ENCODE data around the gene MAOA.
"Not testable (repeated sequence)": the region's sequence is repeated elsewhere in the genome, so short reads cannot be mapped to it uniquely, and the experiment has no call there.

MAOA gene

GRCh38 chrX:43718956-43719355 lies 62.9 kb downstream of the MAOA start:
- TF ChIP-seq MAX (IDR thresholded peaks at IDR 0.05; ENCODE audit: low read depth, low read length) (no peak), POLR2A (IDR thresholded peaks at IDR 0.05; ENCODE audit: extremely low read depth, insufficient read length) (no peak), MYC (IDR thresholded peaks at IDR 0.05; ENCODE audit: low read depth, low read length) (no peak), CTCF (IDR thresholded peaks at IDR 0.05; ENCODE audit: low read depth, low read length) (no peak)
- no peak for DNase-seq (ENCODE audit: low read depth)
- H3K4me3 ChIP-seq (ENCODE audit: low read depth, low read length) = no peak overlapping the region

DNA sequence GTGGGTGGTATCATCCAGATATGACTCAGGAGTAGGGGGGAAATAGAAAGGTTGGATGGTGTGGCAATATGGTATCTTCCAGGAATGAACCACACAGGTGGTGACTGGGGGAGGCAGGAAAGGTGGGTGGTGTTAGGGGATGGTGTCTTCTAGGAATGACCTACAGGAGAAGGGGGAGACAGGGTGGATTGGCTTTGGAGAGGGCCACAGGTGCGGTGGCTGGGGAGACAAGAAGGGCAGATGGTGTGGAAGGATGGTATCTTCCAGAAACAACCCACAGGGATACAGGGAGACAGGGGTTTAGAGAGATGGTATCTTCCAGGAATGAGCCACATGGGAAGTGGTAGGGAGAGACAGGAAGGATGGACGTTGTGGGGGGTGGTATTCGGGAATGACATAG lies 64.0 kb downstream of the MAOA start:
- TF ChIP-seq CTCF (IDR thresholded peaks at IDR 0.05; ENCODE audit: low read depth, low read length) (no peak), MYC (IDR thresholded peaks at IDR 0.05; ENCODE audit: low read depth, low read length) (no peak), POLR2A (IDR thresholded peaks at IDR 0.05; ENCODE audit: extremely low read depth, insufficient read length) (no peak), MAX (IDR thresholded peaks at IDR 0.05; ENCODE audit: low read depth, low read length) (no peak)
- no peak for DNase-seq (ENCODE audit: low read depth)
- no peak overlapping the region for H3K4me3 ChIP-seq (ENCODE audit: low read depth, low read length)

DNA sequence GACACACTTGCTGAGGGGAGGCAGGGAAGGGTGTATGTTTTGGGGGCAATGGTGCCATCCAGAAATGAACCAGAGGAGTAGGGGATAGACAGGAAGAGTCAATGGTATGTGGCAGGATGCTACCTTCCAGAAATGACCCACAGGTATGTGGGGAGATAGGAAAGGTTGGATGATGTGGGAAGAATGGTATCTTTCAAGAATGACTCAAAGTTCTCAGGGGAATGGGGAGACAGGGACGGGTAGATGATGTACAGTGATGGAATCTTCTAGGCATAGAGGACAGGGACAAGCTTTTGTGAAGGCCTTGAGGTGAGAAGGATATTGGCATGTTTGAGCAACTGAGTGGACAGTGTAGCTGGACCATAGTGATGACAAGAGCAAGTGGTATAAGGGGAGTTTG lies 64.9 kb downstream of the MAOA start:
- H3K4me3 ChIP-seq (ENCODE audit: low read depth, low read length) = no peak overlapping the region
- no peak for DNase-seq (ENCODE audit: low read depth)
- no peak for TF ChIP-seq MAX (IDR thresholded peaks at IDR 0.05; ENCODE audit: low read depth, low read length)
- TF ChIP-seq CTCF (IDR thresholded peaks at IDR 0.05; ENCODE audit: low read depth, low read length) = no peak
- no peak for TF ChIP-seq MYC (IDR thresholded peaks at IDR 0.05; ENCODE audit: low read depth, low read length)
- TF ChIP-seq POLR2A (IDR thresholded peaks at IDR 0.05; ENCODE audit: extremely low read depth, insufficient read length) = no peak

DNA sequence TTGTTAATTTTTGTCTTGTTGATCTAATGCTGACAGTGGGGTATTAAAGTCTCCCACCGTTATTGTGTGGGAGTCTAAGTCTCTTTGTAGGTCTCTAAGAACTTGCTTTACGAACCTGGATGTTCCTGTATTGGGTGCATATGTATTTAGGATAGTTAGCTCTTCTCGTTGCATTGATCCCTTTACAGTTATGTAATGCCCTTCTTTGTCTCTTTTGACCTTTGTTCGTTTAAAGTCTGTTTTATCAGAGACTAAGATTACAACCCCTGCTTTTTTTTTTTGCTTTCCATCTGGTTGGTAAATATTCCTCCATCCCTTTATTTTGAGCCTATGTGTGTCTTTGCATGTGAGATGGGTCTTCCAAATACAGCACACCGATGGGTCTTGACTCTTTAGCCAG lies 69.1 kb downstream of the MAOA start:
- H3K4me3 ChIP-seq (ENCODE audit: low read depth, low read length); DNase-seq (ENCODE audit: low read depth): not testable (repeated sequence)

- not testable (repeated sequence) for H3K4me3 ChIP-seq (ENCODE audit: low read depth, low read length); DNase-seq (ENCODE audit: low read depth)
Measured at GRCh38 chrX:43727254-43727653, 71.2 kb downstream of the MAOA start.

DNA sequence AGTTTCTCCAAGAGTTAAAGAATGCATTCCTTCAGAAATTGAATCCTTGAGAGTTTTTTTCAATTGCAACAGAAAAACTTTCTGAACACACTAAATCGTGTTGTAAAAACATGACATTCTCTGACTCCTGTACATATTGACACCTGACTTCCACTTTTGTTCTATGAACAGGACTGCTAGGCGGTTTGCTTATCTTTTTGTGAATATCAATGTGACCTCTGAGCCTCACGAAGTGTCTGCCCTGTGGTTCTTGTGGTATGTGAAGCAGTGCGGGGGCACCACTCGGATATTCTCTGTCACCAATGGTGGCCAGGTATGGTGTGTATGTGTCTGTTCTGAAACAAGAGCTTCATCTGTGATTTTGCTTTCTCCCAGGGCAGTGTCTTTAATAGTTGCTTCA lies 71.9 kb downstream of the MAOA start:
- no peak for TF ChIP-seq MAX (IDR thresholded peaks at IDR 0.05; ENCODE audit: low read depth, low read length)
- no peak for TF ChIP-seq MYC (IDR thresholded peaks at IDR 0.05; ENCODE audit: low read depth, low read length)
- no peak for TF ChIP-seq CTCF (IDR thresholded peaks at IDR 0.05; ENCODE audit: low read depth, low read length)
- TF ChIP-seq POLR2A (IDR thresholded peaks at IDR 0.05; ENCODE audit: extremely low read depth, insufficient read length) = no peak
- no peak overlapping the region for H3K4me3 ChIP-seq (ENCODE audit: low read depth, low read length)
- DNase-seq (ENCODE audit: low read depth) = no peak

- no peak for TF ChIP-seq POLR2A (IDR thresholded peaks at IDR 0.05; ENCODE audit: extremely low read depth, insufficient read length)
- TF ChIP-seq MYC (IDR thresholded peaks at IDR 0.05; ENCODE audit: low read depth, low read length) = no peak
- TF ChIP-seq CTCF (IDR thresholded peaks at IDR 0.05; ENCODE audit: low read depth, low read length) = no peak
- H3K4me3 ChIP-seq (ENCODE audit: low read depth, low read length) = no peak overlapping the region
- DNase-seq (ENCODE audit: low read depth) = no peak
Measured at GRCh38 chrX:43728966-43729365, 72.9 kb downstream of the MAOA start.

All from NB4 (cell line).